ENCODE results near the gene RAB26.
"Not testable (repeated sequence)": the region's sequence is repeated elsewhere in the genome, so short reads cannot be mapped to it uniquely, and the experiment has no call there.

- not testable (repeated sequence) for TF ChIP-seq CTCF (optimal IDR thresholded peaks at IDR 0.05 in 1 of 3, IDR thresholded peaks at IDR 0.05 in 1 of 3, conservative IDR thresholded peaks at IDR 0.05 in 1 of 3; ENCODE audit: extremely low read depth in 1 of 3, insufficient read depth in 2 of 3, low read length in 3 of 3); EZH2 (IDR thresholded peaks at IDR 0.05; ENCODE audit: low read length)
These were observed 38.6 kb upstream of the RAB26 start for GRCh38 chr16:2109872-2110271.
